Astrocyte of the spinal cord (primary cell): Measurements from ENCODE around the gene STEAP2.

Experiments
- DNase-seq: peaks from one replicate; pipeline ENCODE4 v3.0.0; 2011; ENCODE audit warnings: low read depth, low spot score
- H3K4me3 ChIP-seq: 2 replicates; pipeline ENCODE4 v1.5.1; 2011; ENCODE audit warnings: low read depth, mild to moderate bottlenecking, low read length, moderate library complexity
- CTCF ChIP-seq: IDR thresholded peaks from 2 replicates; pipeline ENCODE4 v1.5.1; 2012; ENCODE audit warnings: low read depth, mild to moderate bottlenecking, low read length, inconsistent platforms
- in situ Hi-C: cut with HindIII; loops from 2 replicates; pipeline ENCODE4 v1.10.0; 2017; ENCODE audit warnings: low sequenced_read_pairs

STEAP2 gene

GRCh38 chr7:90190995-90191394 lies 20.5 kb upstream of the STEAP2 start:
- in situ Hi-C loops, result no loop called here
- H3K4me3 ChIP-seq, result no peak overlapping the region
- TF ChIP-seq CTCF, result no peak
- no peak for DNase-seq

- H3K4me3 ChIP-seq, result no peak overlapping the region
- no peak for DNase-seq
- no peak for TF ChIP-seq CTCF
- in situ Hi-C loops, result no loop called here
Measured at GRCh38 chr7:90191648-90192047, 19.9 kb upstream of the STEAP2 start.

- H3K4me3 ChIP-seq, result no peak overlapping the region
- DNase-seq, result peak; percentile 13
- no peak for TF ChIP-seq CTCF
- in situ Hi-C loops, result no loop called here
Measured at GRCh38 chr7:90192876-90193750, 18.4 kb upstream of the STEAP2 start.

- H3K4me3 ChIP-seq, result no peak overlapping the region
- in situ Hi-C loops, result no loop called here
- no peak for DNase-seq
- TF ChIP-seq CTCF, result no peak
Measured at GRCh38 chr7:90194911-90195809, 16.4 kb upstream of the STEAP2 start.

GRCh38 chr7:90201500-90202195 lies 9.9 kb upstream of the STEAP2 start:
- no peak for DNase-seq
- no peak for TF ChIP-seq CTCF
- in situ Hi-C loops, result no loop called here
- H3K4me3 ChIP-seq, result no peak overlapping the region

GRCh38 chr7:90207956-90208355 lies 3.6 kb upstream of the STEAP2 start:
- no peak overlapping the region for H3K4me3 ChIP-seq
- no peak for TF ChIP-seq CTCF
- no peak for DNase-seq
- in situ Hi-C loops, result no loop called here
